ENCODE results near the gene MT1A.

The MT1A gene

GRCh38 chr16:56637814-56638750 lies at the start of gene MT1A:
TSS of gene MT1A (plus strand) at chr16:56638666. CDS start at chr16:56638739, 73 bp downstream.
- no peak for DNase-seq (ENCODE audit: low read depth in 2 of 2)

- DNase-seq (ENCODE audit: low read depth in 2 of 2): no peak
These were observed 49.7 kb upstream of the MT1A start for GRCh38 chr16:56588781-56589140.

- no peak for DNase-seq (ENCODE audit: low read depth in 2 of 2)
These were observed 49.1 kb upstream of the MT1A start, which contains the start of gene MT3 for GRCh38 chr16:56589141-56590039. TSS of gene MT3 (plus strand) at chr16:56589528. CDS start at chr16:56589591, 63 bp downstream.

- DNase-seq (ENCODE audit: low read depth in 2 of 2): no peak
These were observed 46.9 kb upstream of the MT1A start for GRCh38 chr16:56591377-56592060.

- DNase-seq (ENCODE audit: low read depth in 2 of 2): no peak
These were observed 44.7 kb upstream of the MT1A start for GRCh38 chr16:56593573-56594291.

- DNase-seq (ENCODE audit: low read depth in 2 of 2): no peak
These were observed 44.2 kb upstream of the MT1A start for GRCh38 chr16:56594292-56594619.

GRCh38 chr16:56600398-56600999 lies 38.0 kb upstream of the MT1A start:
- DNase-seq (ENCODE audit: low read depth in 2 of 2): no peak

- no peak for DNase-seq (ENCODE audit: low read depth in 2 of 2)
These were observed 37.1 kb upstream of the MT1A start for GRCh38 chr16:56601325-56601724.

- DNase-seq (ENCODE audit: low read depth in 2 of 2): no peak
These were observed 34.9 kb upstream of the MT1A start for GRCh38 chr16:56603589-56603988.

GRCh38 chr16:56604966-56605365 lies 33.5 kb upstream of the MT1A start:
- DNase-seq (ENCODE audit: low read depth in 2 of 2): no peak

GRCh38 chr16:56605475-56605874 lies 33.0 kb upstream of the MT1A start:
- DNase-seq (ENCODE audit: low read depth in 2 of 2): no peak

GRCh38 chr16:56606071-56606475 lies 32.4 kb upstream of the MT1A start:
- DNase-seq (ENCODE audit: low read depth in 2 of 2): no peak

- DNase-seq (ENCODE audit: low read depth in 2 of 2): no peak
These were observed 31.9 kb upstream of the MT1A start for GRCh38 chr16:56606476-56607108.

GRCh38 chr16:56607109-56607618 lies 31.3 kb upstream of the MT1A start:
- no peak for DNase-seq (ENCODE audit: low read depth in 2 of 2)

- no peak for DNase-seq (ENCODE audit: low read depth in 2 of 2)
These were observed 30.8 kb upstream of the MT1A start for GRCh38 chr16:56607675-56608042.

- DNase-seq (ENCODE audit: low read depth in 2 of 2): peak; percentile 87
These were observed 30.2 kb upstream of the MT1A start, which contains the start of gene MT2A for GRCh38 chr16:56608043-56608875. TSS of gene MT2A (plus strand) at chr16:56608584. CDS start at chr16:56608656, 72 bp downstream.

GRCh38 chr16:56608876-56609462 lies 29.5 kb upstream of the MT1A start:
- no peak for DNase-seq (ENCODE audit: low read depth in 2 of 2)

GRCh38 chr16:56609463-56609921 lies 29.0 kb upstream of the MT1A start:
- peak; percentile 66 to 69 for DNase-seq (ENCODE audit: low read depth in 2 of 2)
